GM19240 (cell line): Measurements from ENCODE around the gene PHLDA2.
"Not testable (repeated sequence)": the region's sequence is repeated elsewhere in the genome, so short reads cannot be mapped to it uniquely, and the experiment has no call there.

Experiments
- DNase-seq: peaks from one replicate; pipeline ENCODE4 v3.0.0; 2011; ENCODE audit warnings: low spot score; ENCODE audit not compliant: insufficient read length

PHLDA2 gene

DNA sequence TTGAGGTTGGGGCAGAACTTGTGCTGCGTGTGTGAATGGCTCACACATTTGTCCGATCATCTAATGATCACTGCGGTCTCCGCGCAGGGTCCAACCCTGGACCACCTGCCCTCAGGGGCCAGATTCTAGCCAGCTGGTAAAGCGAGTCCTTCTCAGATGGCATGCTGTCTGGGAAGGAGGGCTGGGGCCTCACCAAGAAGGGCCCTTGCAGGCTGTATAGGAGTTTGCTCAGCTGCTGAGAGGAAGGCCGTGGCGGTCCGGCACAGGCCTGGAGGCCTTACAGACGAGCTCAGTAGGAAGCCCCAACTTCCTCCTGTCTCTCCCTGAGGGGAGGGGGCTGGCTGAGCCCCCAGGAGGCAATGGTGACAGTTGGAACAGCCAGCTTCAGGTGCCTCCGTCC is 13.7 kb downstream of the PHLDA2 start:
- no peak for DNase-seq

DNA sequence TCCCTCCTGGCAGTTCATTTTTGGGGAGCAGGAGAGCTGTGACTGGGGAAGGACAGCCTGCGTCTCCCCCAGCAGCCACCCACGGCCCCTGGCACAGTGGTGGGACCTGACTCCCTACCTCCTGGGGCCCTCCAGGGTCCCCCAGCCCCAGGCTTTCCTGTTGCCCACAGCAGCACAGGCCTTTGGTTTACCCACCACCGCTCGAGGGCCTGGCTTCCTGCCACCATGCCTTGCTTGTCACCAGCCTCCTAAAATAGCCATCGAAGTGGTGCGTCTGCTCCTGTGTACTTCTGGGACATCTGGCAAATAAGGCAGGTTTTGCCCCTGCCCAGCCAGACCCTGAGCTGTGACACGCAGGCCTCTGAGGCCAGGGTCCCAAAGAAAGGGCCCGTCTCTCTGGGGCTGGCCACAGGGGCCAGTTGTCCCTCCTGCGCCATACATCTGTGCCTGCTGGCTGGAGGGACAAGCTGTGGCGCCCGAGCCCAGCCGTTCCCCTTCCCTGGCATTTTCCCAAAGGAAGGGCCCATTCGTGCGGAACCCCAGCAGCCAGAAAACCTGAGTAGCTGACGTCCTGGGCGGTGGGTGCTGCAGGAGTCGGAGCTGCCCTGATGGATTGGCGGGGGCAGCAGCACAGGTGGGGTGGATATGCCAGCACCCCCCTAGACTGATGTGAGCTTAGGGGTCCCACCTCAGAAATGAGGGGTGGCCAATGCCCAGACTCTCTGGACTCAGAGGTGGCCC is 14.6 kb downstream of the PHLDA2 start:
- no peak for DNase-seq

DNA sequence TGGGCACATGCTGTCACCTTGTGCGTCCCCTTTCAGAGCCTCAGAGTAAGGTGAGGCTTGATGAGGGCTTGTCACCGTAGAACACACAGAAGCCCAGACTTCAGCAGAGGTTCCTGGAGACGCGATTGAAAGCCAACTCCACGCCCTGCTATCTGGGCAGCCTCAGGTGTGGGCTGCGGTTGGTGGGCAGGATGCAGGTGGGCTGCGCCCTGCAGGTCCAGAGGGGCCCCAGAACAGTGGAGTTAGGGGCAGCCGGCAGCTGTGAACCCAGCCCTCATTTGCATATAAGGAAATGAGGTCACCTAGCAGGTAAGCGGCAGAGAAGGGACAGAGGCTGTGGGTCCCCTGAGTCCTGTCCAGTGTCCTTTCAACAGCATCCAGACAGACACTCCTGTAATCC is 15.4 kb downstream of the PHLDA2 start:
- DNase-seq: no peak

DNA sequence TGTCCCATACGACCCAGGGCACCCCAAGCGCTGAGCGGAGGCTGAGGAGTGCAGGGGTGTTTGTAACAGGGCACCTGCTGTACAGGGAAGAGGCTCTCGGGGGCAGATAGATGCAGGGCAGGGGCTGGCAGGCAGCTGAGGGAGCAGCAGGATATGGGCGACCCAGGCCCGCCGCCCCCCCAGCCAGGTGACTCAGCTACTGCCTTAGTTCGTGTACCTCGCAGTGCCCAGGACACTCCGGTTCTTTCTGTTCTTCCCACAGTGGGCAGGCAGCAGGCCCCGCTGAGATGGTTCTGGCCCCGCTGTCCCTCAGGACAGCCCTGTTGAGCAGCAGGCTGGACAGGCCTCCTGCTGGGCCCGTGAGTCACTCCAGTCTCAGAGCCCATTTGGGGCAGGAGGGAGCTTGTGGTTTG is 16.2 kb downstream of the PHLDA2 start:
- DNase-seq: no peak

DNA sequence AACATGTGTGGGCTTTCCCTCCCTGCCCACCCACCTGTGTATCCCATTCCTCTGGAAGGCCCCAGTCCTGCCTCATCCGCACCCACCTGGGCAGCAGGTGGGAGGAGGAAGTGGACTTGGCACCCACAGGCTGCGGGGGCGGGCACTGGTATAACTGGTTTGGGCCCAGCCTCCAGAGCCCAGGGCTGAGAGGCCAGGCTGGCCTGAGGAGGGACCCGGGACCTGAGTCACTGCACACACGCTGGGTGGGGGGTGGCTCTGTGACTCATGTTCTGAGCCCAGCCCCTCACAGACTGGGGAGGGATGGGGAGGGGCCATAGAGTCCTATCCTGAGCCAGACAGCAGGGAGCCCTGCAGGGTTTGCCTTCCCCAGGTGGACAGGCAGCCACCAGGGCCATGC is 16.7 kb downstream of the PHLDA2 start:
- DNase-seq: no peak

DNA sequence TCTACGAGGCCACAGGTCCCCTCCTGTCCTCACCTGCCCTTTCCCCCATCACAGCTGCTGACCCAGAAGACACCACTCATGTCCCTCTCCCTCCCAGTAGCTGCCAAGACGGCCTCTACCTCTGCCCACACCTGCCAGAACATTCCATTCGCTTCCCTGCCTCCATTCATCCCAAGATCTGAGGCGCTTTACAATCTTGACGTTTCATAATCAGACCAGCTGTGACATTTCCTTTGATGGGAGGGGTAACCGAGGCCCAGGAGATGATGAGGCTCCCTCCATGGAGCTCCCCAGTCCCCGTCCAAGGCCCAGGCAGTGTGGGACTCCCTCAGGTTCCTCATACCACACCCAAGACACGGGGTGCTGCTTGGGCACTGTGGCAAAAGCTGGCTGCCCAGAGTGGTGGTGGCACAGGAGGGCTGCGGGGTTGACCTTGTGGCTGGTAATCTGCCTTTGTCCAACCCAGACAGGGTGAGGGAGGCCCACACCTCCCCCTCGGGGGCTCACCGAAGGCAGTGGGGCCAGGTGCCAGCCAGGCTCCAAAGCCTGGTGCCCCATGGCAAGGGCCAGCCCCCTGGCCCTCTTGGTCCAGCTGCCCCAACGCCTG is 17.3 kb downstream of the PHLDA2 start:
- DNase-seq: no peak

DNA sequence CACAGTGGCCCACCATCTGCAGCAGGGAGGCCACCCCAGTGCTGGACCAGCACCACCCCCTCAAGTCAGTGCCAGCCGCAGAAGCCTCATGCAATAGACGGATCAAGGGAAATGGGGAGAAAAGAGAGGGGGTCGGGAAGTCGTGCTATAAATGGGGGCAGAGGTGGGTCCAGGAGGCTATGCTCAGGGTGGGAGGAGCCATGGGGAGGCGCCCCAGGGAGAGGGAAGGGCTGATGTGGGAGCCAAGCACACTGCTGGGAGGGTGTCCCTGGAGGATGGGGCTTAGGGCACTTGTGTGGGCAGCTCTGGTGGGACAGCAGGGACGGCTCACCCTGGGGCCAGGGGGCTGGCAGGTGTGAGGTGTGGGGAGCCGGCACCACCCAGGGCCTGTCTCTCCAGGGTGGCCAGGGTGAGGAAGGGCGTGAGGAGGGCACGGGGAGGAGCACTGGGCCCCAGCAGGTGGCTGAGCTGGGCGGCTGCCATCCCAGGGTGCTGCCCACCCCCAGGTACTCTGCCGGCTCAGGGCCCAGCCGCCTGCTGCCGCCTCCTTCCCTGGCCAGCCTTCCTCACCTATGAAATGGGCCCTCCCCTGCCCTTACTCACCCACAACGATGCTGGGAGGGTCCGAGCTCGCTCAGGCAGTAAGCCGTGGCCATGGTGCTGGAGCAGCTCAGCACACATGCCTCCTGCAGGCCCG is 18.0 kb downstream of the PHLDA2 start:
- no peak for DNase-seq

DNA sequence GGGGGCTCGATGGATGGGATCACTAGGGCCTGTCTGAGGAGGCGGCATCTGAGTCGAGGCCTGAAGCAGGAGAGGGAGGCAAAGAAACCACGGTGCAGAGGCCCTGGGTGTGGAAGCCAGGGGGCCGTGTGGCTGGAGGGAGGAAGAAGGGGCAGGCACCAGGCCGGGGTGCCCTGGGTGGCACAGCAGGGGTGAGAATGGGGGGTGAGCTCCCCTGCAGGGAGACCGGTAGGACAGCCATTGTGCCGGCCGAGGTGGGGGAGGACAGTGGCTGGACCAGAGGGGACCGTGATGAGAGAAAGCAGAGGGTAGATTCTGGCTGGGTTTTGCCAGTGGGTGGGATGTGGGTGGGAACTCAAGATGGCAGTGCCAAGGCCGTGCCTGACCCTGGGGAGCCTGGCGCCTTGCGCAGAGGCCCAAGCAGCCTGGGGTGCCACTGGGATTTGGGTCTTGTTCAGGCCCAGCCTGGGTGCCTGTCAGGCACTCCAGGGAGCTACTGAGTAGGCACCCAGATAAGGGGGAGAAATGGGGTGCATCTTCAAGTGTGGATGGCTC is 18.7 kb downstream of the PHLDA2 start:
- no peak for DNase-seq

DNA sequence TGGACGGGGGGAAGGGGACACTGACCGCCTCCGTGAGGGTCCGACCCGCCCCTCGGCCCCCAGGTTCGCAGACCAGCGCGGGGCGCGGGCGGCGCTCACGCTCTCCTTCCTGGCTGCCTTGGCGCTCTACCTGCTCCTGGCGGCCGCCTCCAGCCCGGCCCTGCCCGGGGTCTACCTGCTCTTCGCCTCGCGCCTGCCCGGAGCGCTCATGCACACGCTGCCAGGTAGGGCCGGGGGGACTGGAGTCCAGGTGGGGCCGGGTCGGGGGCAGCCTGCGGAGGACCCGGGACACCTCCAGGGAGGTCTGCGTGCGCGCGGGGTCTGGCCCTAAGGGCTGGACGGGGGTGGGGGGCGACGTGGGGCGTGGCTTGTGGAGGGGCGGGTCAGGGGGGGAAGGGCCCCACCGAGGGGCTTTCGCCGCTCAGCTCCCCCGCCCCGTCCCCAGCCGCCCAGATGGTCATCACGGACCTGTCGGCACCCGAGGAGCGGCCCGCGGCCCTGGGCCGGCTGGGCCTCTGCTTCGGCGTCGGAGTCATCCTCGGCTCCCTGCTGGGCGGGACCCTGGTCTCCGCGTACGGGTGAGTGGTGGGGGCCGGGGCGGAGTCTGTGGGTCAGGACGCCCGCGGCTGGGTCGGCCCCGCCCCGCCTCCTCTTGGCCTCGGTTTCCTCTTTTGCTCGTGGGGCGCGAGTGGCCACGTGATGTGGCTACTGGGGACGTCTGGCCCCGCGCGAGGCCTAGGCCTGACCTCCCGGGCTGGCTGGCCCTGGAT is 19.9 kb downstream of the PHLDA2 start:
- no peak for DNase-seq

DNA sequence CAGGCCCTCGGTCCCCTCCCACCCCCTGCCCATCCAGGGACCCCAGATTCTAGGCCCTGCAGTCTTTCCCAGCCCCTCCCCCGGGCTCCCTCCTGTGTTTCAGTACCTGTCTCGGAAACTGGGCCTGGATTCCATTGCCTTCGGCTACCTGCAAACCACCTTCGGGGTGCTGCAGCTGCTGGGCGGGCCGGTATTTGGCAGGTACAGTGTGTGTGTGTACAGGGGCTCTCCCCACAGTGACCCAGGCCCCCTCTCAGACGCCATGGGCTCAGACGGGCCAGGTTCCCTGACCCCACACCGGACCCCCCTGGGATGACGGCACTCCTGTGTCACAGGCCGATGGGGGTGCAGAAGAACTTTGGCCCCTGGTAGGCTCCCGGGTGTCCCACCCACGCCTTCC is 21.1 kb downstream of the PHLDA2 start:
- DNase-seq: no peak

DNA sequence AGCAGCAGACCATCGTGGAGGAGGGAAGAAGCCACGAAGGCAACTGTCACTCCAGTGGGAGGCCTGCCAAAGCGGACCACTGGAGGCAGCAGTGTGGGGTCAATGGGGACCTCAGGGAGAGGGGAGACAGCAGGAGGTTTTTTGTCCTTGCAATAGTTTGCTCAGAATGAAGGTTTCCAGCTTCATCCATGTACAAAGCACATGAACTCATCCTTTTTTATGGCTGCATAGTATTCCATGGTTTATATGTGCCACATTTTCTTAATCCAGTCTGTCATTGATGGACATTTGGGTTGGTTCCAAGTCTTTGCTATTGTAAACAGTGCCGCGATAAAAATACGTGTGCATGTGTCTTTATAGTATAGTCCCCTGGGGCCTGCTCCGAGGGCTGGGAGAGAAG is 23.9 kb downstream of the PHLDA2 start:
- not testable (repeated sequence) for DNase-seq

DNA sequence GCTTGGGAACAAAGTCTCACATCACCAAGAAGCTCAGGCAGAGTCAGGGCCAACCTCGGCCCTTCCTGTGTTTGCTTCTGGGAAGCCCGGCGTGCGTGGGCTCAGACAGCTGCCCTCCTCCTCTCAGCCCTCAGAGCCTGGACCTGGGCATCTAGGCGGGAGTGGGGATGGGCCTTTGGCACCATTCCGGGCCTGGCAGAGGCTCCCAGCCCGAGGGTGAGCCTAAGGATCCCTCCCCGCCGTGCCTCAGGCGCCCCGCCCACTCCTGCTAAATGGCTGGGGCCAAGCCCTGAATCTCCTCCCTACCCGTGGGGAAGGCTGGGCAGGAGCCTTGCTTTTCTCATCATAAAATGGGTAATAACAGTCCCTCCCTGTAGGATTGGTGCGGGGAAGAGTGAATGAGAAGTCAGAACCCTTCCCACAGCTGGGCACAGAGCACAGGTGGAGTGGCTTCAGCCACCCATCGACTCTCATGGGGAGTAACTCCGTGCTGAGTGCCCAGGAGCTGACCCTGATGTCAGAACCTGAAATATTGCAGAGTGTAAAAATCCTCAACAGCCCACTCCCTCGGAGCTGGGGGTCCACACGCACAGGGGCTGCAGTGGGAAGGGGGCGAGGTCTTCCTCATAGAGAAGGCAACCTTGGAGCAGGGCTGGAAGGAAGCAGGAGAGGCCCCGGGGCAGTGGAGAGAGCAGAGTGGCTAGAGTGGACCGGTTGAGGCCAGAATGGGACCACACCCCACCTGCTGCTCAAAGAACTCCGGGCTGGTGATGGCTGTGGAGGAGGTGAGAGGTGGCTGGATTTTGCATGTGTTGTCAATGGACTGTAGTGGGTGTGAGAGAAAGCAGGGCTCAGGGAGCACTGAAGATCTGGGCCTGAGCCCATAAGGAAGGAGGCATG is 24.8 kb downstream of the PHLDA2 start:
- no peak for DNase-seq

DNA sequence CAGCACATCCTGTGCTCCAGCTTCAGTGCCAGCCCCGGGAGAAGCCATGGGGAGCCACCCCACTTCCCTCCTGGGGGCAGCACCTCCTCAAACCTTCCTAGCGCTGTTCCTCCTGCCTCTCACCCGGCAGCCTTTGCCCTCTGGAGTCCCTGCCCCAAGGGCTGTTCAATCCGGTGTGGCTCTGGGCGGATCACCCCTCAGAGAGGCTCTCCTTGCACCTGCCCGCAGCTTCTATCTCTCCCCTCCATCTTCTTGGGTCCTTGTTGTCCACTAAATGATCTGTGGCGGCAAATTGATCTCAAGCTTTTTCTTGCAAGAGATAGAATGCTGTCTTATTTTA is 25.6 kb downstream of the PHLDA2 start:
- DNase-seq: no peak

DNA sequence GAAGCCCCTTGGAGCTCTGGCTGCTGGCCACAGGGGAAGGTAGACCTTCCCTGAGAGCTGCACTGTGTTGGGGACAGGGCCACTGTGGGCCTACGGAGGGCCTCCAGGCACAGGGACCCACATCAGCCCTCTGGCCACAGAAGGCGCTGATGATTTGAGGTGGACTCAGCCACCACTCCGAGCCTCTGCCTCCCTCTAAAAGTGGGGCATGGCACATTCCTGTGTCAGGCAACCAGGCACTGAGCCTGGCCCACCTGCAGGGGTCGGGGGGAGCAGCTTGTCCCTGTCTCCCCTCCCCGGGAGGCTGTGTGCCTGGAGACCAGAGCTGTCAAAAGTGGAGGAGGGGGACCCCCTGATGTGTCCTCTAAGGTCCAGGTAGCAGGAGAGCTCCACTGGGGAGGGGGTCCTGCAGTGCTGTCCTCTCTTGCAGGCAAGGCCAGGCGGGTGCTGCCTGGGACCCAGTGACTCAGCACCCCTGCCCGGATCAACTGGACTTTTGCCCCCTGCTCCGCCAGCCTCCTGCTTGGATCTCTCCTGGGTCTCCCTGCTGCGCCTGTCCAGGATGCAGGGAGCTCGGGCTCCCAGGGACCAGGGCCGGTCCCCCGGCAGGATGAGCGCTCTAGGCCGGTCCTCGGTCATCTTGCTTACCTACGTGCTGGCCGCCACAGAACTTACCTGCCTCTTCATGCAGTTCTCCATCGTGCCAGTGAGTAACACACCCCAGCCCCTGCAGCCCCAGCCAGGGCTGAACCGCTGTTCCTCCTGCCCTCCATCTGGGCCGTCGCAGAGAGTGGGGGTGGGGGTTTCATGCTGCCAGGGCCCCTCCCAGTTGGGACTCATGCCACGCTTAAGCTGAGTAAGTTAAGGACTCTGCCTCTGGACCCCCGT is 26.2 kb downstream of the PHLDA2 start:
- no peak for DNase-seq

DNA sequence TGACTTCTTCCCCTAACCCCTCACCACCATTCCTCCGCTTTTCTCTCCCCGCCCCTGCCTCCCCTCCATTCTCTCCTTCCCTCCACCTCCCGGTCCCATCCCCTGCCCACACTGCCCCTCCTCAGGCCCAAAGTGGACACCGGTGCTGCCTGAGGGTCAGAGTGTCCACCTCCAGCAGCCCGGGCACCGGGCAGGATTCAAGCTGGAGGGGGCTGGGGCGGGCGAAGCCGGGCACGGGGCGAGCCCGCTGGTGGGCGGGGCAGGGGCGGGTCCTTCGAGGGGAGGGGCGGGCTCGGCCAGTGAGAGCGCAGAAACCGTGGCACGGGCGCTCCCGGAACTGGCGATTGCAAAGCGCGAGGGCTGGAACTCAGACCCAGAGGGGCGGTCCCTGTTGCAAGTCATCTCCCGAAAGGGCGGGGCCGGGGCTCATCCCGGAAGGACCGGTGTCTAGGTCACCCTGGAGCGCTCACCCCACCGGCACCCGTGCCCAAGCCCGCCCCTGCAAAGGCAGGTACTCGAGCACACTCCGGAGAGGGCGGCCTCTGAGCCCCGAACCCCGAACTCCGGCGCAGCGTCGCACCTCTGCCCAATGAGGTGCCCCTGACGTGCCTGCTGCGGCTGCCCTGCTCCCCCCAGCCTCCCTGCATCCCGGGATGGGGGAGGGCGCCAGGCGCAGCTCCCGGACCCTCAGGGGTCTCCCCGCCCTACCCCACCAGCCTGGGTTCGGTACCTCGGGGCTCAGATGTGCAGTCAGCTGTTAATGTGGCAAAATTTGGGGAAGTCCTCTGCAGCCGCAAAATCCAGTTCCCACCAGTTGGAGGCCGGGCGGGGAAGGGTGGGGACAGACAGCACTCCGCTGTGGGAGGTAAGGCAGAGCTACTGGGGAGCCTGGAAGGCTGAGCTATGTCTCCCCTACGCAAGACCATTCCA is 27.1 kb downstream of the PHLDA2 start:
- DNase-seq: peak; percentile 99

DNA sequence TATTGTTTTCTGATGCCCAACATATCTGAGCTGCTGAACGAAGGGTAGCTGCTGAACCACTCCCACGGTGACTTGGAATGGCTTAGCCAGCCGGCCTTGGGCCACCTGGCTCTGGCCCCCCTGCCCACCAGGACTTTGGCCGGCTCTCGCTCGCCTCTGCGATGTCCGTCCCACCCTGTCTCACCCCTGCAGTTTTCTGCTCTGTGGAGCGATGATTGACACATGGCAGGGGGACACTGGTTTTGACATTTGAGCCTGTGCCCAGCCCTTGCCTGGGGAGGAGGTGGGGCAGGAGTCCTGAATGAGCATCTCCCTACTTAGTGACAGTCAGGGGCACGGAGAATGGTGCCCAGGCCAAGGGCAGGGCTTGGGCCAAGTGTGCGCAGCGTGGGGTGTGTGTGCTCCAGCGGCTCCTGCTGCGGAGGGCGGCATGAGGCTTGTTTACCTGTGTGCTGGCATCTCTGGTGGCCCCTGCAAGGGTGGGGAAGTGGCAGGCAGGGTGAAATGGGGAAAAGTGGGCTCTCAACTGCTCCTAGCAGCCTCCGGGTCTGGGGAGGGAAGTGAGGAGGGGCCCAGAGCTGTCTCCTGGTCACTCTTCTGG is 27.9 kb downstream of the PHLDA2 start:
- no peak for DNase-seq

DNA sequence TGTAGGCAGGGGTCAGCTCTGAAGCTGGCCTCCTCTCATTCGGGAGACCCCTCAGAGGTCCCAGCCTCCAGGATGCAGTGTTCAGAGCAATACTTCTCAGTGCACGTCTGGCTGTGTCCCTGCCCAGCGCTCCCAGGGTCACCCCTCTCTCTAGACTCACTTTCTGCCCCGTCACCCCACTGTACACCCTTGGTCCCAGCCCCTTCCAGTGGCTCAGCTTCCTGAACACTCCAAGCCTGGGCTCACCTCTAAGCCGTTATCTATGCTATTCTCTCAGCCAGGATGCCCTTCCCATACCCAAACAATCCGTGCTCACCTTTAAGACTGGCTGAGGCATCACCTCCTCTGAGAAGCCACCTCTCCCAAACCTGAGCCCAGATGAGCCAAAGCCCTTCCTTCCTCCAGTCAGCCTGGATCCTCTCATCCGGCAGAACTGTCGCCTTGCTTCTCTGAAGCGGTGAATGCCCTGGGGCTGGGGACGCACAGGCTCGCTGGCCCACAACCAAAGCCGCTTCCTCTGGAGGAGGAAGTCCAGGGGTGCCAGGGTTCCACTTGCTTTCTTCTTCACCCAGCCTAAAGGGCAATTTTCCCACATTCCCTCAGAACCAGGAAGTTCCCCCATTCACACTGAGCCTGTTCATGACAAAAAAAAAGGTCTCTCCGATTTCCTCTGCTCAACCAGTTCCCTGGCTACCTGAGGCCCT is 30.0 kb downstream of the PHLDA2 start:
- DNase-seq: no peak
